Osteoblast (primary cell): Measurements from ENCODE around the gene OLA1. TPM values are rescaled to one million over a fixed set of nuclear protein-coding genes. Genes with fewer than 3 reads are reported as not detected.

Experiments
- DNase-seq: peaks from one replicate; pipeline ENCODE4 v3.0.0; 2011; ENCODE audit warnings: low spot score, mixed read lengths; ENCODE audit not compliant: insufficient read length; ENCODE audit errors: missing footprints
- H2AFZ ChIP-seq: 2 replicates; pipeline ENCODE4 v1.6.0; 2011; ENCODE audit warnings: mild to moderate bottlenecking, low read length
- H3K27ac ChIP-seq: 2 replicates; pipeline ENCODE4 v1.5.1; 2011; ENCODE audit warnings: mild to moderate bottlenecking, low read depth, low read length, moderate library complexity
- H3K27me3 ChIP-seq: 2 replicates; pipeline ENCODE4 v1.6.0; 2012; ENCODE audit warnings: mild to moderate bottlenecking, control low read depth, inconsistent platforms, low read length, moderate library complexity; ENCODE audit not compliant: insufficient read depth
- H3K36me3 ChIP-seq: 2 replicates; pipeline ENCODE4 v1.5.1; 2011; ENCODE audit warnings: mild to moderate bottlenecking, low read length, control low read depth, moderate library complexity; ENCODE audit not compliant: insufficient read depth
- H3K4me1 ChIP-seq: 2 replicates; pipeline ENCODE4 v1.5.1; 2011; ENCODE audit warnings: mild to moderate bottlenecking, low read length, control low read depth, moderate library complexity; ENCODE audit not compliant: insufficient read depth
- H3K4me2 ChIP-seq: 2 replicates; pipeline ENCODE4 v1.6.0; 2011; ENCODE audit warnings: mild to moderate bottlenecking, low read length; ENCODE audit not compliant: insufficient read depth
- H3K4me3 ChIP-seq: fragments of 200-600 bp; sonication (generic); 3 replicates; pipeline ENCODE4 v1.5.1; 2012; ENCODE audit warnings: mild to moderate bottlenecking, low read length, inconsistent platforms; ENCODE audit not compliant: insufficient read depth
- H3K79me2 ChIP-seq: 2 replicates; pipeline ENCODE4 v1.6.0; 2012; ENCODE audit warnings: mild to moderate bottlenecking, low read length, control low read depth, inconsistent platforms; ENCODE audit not compliant: insufficient read depth
- H3K9me3 ChIP-seq: 2 replicates; pipeline ENCODE4 v1.5.1; 2011; ENCODE audit warnings: low read depth, low read length, control low read depth
- H4K20me1 ChIP-seq: 2 replicates; pipeline ENCODE4 v1.6.0; 2012; ENCODE audit warnings: mild to moderate bottlenecking, low read length, control low read depth; ENCODE audit not compliant: insufficient read depth
- total RNA-seq: library from RNA; depleted of rRNA; stranded (reverse); fragments of >200 nt; gene quantifications from 2 replicates; pipeline ENCODE4 v1.2.3, GENCODE V29; 2012
- TF ChIP-seq, protein P1 (sequence below): IDR thresholded peaks from 2 replicates; pipeline ENCODE4 v1.5.1; 2011; ENCODE audit warnings: mild to moderate bottlenecking, low read depth, low read length, moderate library complexity; ENCODE audit errors: extremely low read depth

Gene OLA1
- total RNA-seq, 1 donor = 79.3 TPM

DNA sequence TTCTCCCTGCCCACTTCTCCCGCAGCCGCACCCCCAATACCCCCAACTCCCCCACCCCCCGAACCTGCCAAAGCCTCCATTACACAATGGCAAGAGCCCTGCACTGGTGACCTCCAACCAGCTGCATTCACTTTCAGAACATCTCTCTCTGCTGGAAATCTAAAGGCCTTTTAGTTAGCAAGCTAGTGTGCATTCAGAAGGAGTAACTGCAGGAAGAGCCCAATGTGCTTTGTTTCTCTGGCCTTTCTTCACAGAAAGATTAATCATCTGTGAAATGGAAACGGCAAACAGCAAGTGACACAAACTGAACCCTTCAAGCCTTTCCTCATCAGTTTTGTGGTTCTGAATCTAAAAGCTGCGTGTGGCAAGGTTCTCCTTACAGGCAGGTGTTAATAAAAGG is 124.2 kb downstream of the OLA1 start:
- H3K27me3 ChIP-seq = no peaks in the 10 kb centered on the region
- no peak overlapping the region for H3K4me2 ChIP-seq
- no peak overlapping the region for H3K27ac ChIP-seq
- H3K79me2 ChIP-seq = no peaks in the 10 kb centered on the region
- no peaks in the 10 kb centered on the region for H4K20me1 ChIP-seq
- H3K4me3 ChIP-seq = no peak overlapping the region
- TF ChIP-seq, protein P1, sequence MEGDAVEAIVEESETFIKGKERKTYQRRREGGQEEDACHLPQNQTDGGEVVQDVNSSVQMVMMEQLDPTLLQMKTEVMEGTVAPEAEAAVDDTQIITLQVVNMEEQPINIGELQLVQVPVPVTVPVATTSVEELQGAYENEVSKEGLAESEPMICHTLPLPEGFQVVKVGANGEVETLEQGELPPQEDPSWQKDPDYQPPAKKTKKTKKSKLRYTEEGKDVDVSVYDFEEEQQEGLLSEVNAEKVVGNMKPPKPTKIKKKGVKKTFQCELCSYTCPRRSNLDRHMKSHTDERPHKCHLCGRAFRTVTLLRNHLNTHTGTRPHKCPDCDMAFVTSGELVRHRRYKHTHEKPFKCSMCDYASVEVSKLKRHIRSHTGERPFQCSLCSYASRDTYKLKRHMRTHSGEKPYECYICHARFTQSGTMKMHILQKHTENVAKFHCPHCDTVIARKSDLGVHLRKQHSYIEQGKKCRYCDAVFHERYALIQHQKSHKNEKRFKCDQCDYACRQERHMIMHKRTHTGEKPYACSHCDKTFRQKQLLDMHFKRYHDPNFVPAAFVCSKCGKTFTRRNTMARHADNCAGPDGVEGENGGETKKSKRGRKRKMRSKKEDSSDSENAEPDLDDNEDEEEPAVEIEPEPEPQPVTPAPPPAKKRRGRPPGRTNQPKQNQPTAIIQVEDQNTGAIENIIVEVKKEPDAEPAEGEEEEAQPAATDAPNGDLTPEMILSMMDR = no peak
- no peak overlapping the region for H2AFZ ChIP-seq
- no peaks in the 10 kb centered on the region for H3K9me3 ChIP-seq
- no peaks in the 10 kb centered on the region for H3K36me3 ChIP-seq
- no peak for DNase-seq
- peaks cover 22% of the 10 kb centered on the region for H3K4me1 ChIP-seq

DNA sequence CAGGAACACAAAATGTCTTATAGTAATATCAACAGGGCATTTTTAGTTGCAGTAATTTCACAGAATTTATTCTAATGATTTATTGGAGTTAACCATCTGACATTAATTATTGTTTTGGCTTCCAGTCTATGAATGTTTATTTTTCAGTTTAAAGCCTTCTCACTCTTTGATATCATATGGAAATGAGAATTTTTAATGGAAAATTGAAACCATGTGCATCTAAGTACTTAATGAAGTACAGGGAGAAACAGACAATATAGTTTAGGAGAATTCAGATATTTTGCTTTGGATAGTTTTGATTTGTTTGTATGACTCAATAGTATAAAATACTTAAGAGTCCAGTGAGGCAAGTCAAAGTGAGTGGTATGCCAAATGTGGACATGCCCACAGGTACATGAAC is 126.1 kb downstream of the OLA1 start:
- TF ChIP-seq, protein P1 = no peak
- H3K4me1 ChIP-seq = peaks cover 36% of the 10 kb centered on the region
- no peaks in the 10 kb centered on the region for H4K20me1 ChIP-seq
- no peaks in the 10 kb centered on the region for H3K36me3 ChIP-seq
- no peak for DNase-seq
- no peak overlapping the region for H3K4me2 ChIP-seq
- H3K27me3 ChIP-seq = no peaks in the 10 kb centered on the region
- no peak overlapping the region for H2AFZ ChIP-seq
- no peaks in the 10 kb centered on the region for H3K9me3 ChIP-seq
- no peak overlapping the region for H3K4me3 ChIP-seq
- no peak overlapping the region for H3K27ac ChIP-seq
- H3K79me2 ChIP-seq = no peaks in the 10 kb centered on the region

DNA sequence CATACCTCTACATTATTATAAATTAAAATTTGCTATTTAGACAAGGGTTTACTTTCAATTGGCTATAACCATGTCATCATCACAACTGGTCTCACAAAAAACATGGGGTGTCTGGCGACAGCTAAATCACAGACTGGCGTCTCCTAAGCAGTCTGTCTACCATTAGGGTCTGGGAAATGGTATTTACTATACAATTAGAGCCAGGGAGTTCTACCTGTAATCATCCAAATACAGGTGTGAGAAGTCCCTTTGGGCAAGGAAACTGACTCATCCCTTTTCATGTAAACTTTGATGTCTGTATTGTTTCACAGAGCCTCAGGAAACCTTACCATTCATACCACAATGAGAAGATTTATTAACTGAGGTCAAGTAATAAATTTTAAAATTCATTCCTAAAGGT is 126.7 kb downstream of the OLA1 start:
- Histone ChIP-seq H2AFZ (no peak overlapping the region), H3K9me3 (no peaks in the 10 kb centered on the region), H3K27me3 (no peaks in the 10 kb centered on the region), H3K27ac (no peak overlapping the region), H3K4me2 (no peak overlapping the region), H3K4me3 (no peak overlapping the region), H4K20me1 (no peaks in the 10 kb centered on the region), H3K79me2 (no peaks in the 10 kb centered on the region), H3K36me3 (no peaks in the 10 kb centered on the region), H3K4me1 (peaks cover 36% of the 10 kb centered on the region)
- TF ChIP-seq, protein P1 = no peak
- DNase-seq = no peak

DNA sequence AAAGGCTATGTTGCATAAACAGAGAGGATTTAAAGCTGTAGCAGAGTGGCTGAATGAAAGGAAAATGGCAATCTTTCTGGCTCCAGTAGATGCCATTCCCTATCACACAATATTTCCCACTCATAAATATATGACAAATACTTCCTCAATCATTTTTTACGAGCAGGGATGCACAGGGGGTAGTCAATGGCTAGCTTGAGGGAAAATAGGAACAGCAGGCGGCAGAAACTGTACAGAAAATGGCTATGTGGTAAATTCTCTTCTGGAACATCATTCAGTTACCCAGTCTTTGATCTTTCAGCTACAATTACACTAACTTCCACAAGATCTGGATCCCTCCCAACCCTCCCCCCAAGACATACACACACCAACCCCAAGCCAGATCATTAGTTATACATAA is 127.2 kb downstream of the OLA1 start:
- Histone ChIP-seq H3K79me2 (no peaks in the 10 kb centered on the region), H3K4me2 (no peak overlapping the region), H3K36me3 (no peaks in the 10 kb centered on the region), H3K4me1 (peaks cover 36% of the 10 kb centered on the region), H3K9me3 (no peaks in the 10 kb centered on the region), H4K20me1 (no peaks in the 10 kb centered on the region), H3K27ac (no peak overlapping the region), H3K4me3 (no peak overlapping the region), H3K27me3 (no peaks in the 10 kb centered on the region), H2AFZ (no peak overlapping the region)
- TF ChIP-seq, protein P1 = no peak
- DNase-seq = no peak
